ENCODE data around the gene PTDSS2. TPM values are rescaled to one million over a fixed set of nuclear protein-coding genes. Genes with fewer than 3 reads are reported as not detected.

The PTDSS2 gene
- total and polyA plus RNA-seq, 2 of the 13 experiments (the other 11 are each of a cell fraction or from before 2014, with no cell fraction given) = 21.7 to 26.4 TPM

DNA sequence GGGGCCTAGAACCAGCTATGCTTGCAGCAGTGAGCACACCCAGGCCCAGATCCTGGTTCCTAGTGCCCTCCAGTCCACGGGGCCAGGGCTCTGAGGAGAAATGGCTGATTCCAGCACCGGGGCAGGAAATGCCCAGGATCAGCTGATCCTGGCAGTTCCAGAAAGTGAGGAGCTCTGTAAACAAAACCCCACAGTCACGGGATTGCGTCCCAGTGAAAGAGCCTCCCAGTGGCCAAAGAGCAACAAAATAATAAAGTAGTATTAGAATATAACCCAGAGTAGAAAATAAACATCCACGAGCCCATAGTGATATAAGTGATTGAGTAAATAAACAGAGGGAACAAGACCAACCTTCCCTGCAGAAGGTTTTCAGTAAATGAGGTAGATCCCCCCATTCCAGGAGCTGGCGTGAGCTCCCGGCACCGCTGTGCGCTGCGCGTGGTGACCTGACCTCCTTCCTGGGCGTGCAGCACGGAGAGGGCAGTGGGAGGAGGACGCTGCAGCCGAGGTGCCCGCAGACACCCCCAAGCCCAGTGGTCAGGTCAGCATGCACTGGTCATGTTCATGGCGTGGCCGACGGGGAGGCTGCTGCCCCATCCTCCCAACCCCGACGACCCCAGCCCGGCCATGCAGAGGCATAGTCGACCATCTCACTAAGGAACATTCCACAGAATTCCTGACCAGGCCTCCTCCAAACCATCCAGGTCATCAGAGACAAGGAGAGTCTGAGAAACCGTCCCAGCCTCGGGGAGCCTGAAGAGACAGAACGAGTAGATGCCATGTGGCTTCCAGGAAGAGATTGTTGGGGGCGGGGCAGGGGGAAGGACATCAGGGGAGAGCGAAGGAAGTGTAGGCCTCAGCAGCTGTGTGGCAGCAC is 19.8 kb downstream of the PTDSS2 start (continued):
- no peak for TF ChIP-seq ZNF136 (CRISPR knock-in tag; IDR thresholded peaks at IDR 0.05; ENCODE audit: low read depth)
- peak; percentile 67 for TF ChIP-seq MYC (CRISPR knock-in tag; IDR thresholded peaks at IDR 0.05; ENCODE audit: borderline replicate concordance)
- TF ChIP-seq, protein P1, sequence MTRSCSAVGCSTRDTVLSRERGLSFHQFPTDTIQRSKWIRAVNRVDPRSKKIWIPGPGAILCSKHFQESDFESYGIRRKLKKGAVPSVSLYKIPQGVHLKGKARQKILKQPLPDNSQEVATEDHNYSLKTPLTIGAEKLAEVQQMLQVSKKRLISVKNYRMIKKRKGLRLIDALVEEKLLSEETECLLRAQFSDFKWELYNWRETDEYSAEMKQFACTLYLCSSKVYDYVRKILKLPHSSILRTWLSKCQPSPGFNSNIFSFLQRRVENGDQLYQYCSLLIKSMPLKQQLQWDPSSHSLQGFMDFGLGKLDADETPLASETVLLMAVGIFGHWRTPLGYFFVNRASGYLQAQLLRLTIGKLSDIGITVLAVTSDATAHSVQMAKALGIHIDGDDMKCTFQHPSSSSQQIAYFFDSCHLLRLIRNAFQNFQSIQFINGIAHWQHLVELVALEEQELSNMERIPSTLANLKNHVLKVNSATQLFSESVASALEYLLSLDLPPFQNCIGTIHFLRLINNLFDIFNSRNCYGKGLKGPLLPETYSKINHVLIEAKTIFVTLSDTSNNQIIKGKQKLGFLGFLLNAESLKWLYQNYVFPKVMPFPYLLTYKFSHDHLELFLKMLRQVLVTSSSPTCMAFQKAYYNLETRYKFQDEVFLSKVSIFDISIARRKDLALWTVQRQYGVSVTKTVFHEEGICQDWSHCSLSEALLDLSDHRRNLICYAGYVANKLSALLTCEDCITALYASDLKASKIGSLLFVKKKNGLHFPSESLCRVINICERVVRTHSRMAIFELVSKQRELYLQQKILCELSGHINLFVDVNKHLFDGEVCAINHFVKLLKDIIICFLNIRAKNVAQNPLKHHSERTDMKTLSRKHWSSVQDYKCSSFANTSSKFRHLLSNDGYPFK (CRISPR knock-in tag; IDR thresholded peaks at IDR 0.05; ENCODE audit: borderline replicate concordance) = peak; percentile 98
- peak; percentile 66 for TF ChIP-seq TEAD3 (CRISPR knock-in tag; optimal IDR thresholded peaks at IDR 0.05; ENCODE audit: borderline replicate concordance)
- TF ChIP-seq, protein P2, sequence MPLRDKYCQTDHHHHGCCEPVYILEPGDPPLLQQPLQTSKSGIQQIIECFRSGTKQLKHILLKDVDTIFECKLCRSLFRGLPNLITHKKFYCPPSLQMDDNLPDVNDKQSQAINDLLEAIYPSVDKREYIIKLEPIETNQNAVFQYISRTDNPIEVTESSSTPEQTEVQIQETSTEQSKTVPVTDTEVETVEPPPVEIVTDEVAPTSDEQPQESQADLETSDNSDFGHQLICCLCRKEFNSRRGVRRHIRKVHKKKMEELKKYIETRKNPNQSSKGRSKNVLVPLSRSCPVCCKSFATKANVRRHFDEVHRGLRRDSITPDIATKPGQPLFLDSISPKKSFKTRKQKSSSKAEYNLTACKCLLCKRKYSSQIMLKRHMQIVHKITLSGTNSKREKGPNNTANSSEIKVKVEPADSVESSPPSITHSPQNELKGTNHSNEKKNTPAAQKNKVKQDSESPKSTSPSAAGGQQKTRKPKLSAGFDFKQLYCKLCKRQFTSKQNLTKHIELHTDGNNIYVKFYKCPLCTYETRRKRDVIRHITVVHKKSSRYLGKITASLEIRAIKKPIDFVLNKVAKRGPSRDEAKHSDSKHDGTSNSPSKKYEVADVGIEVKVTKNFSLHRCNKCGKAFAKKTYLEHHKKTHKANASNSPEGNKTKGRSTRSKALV (CRISPR knock-in tag; IDR thresholded peaks at IDR 0.05) = peak; percentile 45; the same call in 1 of the 2 replicates
- TF ChIP-seq SOX5 (CRISPR knock-in tag; IDR thresholded peaks at IDR 0.05; ENCODE audit: borderline replicate concordance) = peak; percentile 53; the same call in 1 of the 2 replicates
- TF ChIP-seq, protein P3, sequence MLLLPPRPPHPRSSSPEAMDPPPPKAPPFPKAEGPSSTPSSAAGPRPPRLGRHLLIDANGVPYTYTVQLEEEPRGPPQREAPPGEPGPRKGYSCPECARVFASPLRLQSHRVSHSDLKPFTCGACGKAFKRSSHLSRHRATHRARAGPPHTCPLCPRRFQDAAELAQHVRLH (CRISPR knock-in tag; IDR thresholded peaks at IDR 0.05; ENCODE audit: borderline replicate concordance, low read depth) = peak; percentile 31; the same call in 1 of the 2 replicates
- peak; percentile 71; the same call in 1 of the 2 replicates for TF ChIP-seq ZFP90 (CRISPR knock-in tag; IDR thresholded peaks at IDR 0.05; ENCODE audit: borderline replicate concordance)
- TF ChIP-seq, protein P4, sequence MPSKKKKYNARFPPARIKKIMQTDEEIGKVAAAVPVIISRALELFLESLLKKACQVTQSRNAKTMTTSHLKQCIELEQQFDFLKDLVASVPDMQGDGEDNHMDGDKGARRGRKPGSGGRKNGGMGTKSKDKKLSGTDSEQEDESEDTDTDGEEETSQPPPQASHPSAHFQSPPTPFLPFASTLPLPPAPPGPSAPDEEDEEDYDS (CRISPR knock-in tag; IDR thresholded peaks at IDR 0.05) = peak; percentile 48; the same call in 1 of the 2 replicates
- 0 out of 2 replicates have a peak, but pooled peaks have one; percentile 21 for TF ChIP-seq WIZ (CRISPR knock-in tag; IDR thresholded peaks at IDR 0.05)
- 0 out of 2 replicates have a peak, but pooled peaks have one; percentile 48 for TF ChIP-seq RFXAP (CRISPR knock-in tag; IDR thresholded peaks at IDR 0.05; ENCODE audit: borderline replicate concordance)
- no peak for TF ChIP-seq FOXP1 (IDR thresholded peaks at IDR 0.05)
- TF ChIP-seq FOXP1 (CRISPR knock-in tag; IDR thresholded peaks at IDR 0.05) = peak; percentile 51; the same call in 1 of the 2 replicates
- TF ChIP-seq TSC22D2 (CRISPR knock-in tag; IDR thresholded peaks at IDR 0.05; ENCODE audit: borderline replicate concordance) = peak; percentile 69; the same call in 1 of the 2 replicates
- TF ChIP-seq TBP (CRISPR knock-in tag; IDR thresholded peaks at IDR 0.05) = no peak
- TF ChIP-seq ZNF563 (CRISPR knock-in tag; IDR thresholded peaks at IDR 0.05) = no peak
- TF ChIP-seq HDAC2 (CRISPR knock-in tag; IDR thresholded peaks at IDR 0.05) = peak; percentile 71
- TF ChIP-seq, protein P5, sequence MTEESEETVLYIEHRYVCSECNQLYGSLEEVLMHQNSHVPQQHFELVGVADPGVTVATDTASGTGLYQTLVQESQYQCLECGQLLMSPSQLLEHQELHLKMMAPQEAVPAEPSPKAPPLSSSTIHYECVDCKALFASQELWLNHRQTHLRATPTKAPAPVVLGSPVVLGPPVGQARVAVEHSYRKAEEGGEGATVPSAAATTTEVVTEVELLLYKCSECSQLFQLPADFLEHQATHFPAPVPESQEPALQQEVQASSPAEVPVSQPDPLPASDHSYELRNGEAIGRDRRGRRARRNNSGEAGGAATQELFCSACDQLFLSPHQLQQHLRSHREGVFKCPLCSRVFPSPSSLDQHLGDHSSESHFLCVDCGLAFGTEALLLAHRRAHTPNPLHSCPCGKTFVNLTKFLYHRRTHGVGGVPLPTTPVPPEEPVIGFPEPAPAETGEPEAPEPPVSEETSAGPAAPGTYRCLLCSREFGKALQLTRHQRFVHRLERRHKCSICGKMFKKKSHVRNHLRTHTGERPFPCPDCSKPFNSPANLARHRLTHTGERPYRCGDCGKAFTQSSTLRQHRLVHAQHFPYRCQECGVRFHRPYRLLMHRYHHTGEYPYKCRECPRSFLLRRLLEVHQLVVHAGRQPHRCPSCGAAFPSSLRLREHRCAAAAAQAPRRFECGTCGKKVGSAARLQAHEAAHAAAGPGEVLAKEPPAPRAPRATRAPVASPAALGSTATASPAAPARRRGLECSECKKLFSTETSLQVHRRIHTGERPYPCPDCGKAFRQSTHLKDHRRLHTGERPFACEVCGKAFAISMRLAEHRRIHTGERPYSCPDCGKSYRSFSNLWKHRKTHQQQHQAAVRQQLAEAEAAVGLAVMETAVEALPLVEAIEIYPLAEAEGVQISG (CRISPR knock-in tag; IDR thresholded peaks at IDR 0.05) = peak; percentile 52; the same call in 1 of the 2 replicates
- no peak for TF ChIP-seq ZFP62 (CRISPR knock-in tag; IDR thresholded peaks at IDR 0.05)
- no peak for TF ChIP-seq NR2F6 (IDR thresholded peaks at IDR 0.05)
- TF ChIP-seq NR2F6 (CRISPR knock-in tag; IDR thresholded peaks at IDR 0.05) = peak; percentile 48; the same call in 1 of the 2 replicates
